ENCODE data around the gene MACROD2.

MACROD2 gene

GRCh38 chr20:15346657-15347280 lies 1351.5 kb downstream of the MACROD2 start:
- no peak for TF ChIP-seq POLR2AphosphoS5 (IDR thresholded peaks at IDR 0.05; ENCODE audit: low read depth, low read length)
- no peak for TF ChIP-seq REST (IDR thresholded peaks at IDR 0.05; ENCODE audit: insufficient read depth in 1 of 2, low read depth in 2 of 2, low read length in 2 of 2)
- no peak for TF ChIP-seq TAF1 (IDR thresholded peaks at IDR 0.05; ENCODE audit: borderline replicate concordance, insufficient read depth, low read length)
- no peak for TF ChIP-seq FOXP2 (optimal IDR thresholded peaks at IDR 0.05; ENCODE audit: borderline replicate concordance, extremely low read depth, extremely low read length, insufficient read depth)
- no peak for TF ChIP-seq SIN3A (IDR thresholded peaks at IDR 0.05; ENCODE audit: borderline replicate concordance, insufficient read depth, low read length)

GRCh38 chr20:15359056-15359455 lies 1363.7 kb downstream of the MACROD2 start:
- TF ChIP-seq POLR2AphosphoS5 (IDR thresholded peaks at IDR 0.05; ENCODE audit: low read depth, low read length), result no peak
- TF ChIP-seq TAF1 (IDR thresholded peaks at IDR 0.05; ENCODE audit: borderline replicate concordance, insufficient read depth, low read length), result no peak
- TF ChIP-seq REST (IDR thresholded peaks at IDR 0.05; ENCODE audit: insufficient read depth in 1 of 2, low read depth in 2 of 2, low read length in 2 of 2), result no peak
- TF ChIP-seq SIN3A (IDR thresholded peaks at IDR 0.05; ENCODE audit: borderline replicate concordance, insufficient read depth, low read length), result no peak
- TF ChIP-seq FOXP2 (optimal IDR thresholded peaks at IDR 0.05; ENCODE audit: borderline replicate concordance, extremely low read depth, extremely low read length, insufficient read depth), result no peak

GRCh38 chr20:15362849-15363248 lies 1367.5 kb downstream of the MACROD2 start:
- TF ChIP-seq SIN3A (IDR thresholded peaks at IDR 0.05; ENCODE audit: borderline replicate concordance, insufficient read depth, low read length) (no peak), POLR2AphosphoS5 (IDR thresholded peaks at IDR 0.05; ENCODE audit: low read depth, low read length) (no peak)

GRCh38 chr20:15364781-15365180 lies 1369.5 kb downstream of the MACROD2 start:
- TF ChIP-seq POLR2AphosphoS5 (IDR thresholded peaks at IDR 0.05; ENCODE audit: low read depth, low read length) (no peak), TAF1 (IDR thresholded peaks at IDR 0.05; ENCODE audit: borderline replicate concordance, insufficient read depth, low read length) (no peak), REST (IDR thresholded peaks at IDR 0.05; ENCODE audit: insufficient read depth in 1 of 2, low read depth in 2 of 2, low read length in 2 of 2) (no peak), SIN3A (IDR thresholded peaks at IDR 0.05; ENCODE audit: borderline replicate concordance, insufficient read depth, low read length) (no peak), FOXP2 (optimal IDR thresholded peaks at IDR 0.05; ENCODE audit: borderline replicate concordance, extremely low read depth, extremely low read length, insufficient read depth) (no peak)

GRCh38 chr20:15370370-15370769 lies 1375.1 kb downstream of the MACROD2 start:
- TF ChIP-seq REST (IDR thresholded peaks at IDR 0.05; ENCODE audit: insufficient read depth in 1 of 2, low read depth in 2 of 2, low read length in 2 of 2) (no peak), FOXP2 (optimal IDR thresholded peaks at IDR 0.05; ENCODE audit: borderline replicate concordance, extremely low read depth, extremely low read length, insufficient read depth) (no peak)
